Gastroesophageal sphincter (tissue), 3 donors: ENCODE measurements around the gene ACSM2B.
"Not testable (repeated sequence)": the region's sequence is repeated elsewhere in the genome, so short reads cannot be mapped to it uniquely, and the experiment has no call there.

Experiments used
- CTCF ChIP-seq, 4 experiments: fragments of 200-600 bp in 2 of 4; fragments of 450-650 bp in 2 of 4; sonication (generic) in 1 of 4; IDR thresholded peaks; one replicate each; pipeline ENCODE4 v1.5.1; 2017 to 2019; ENCODE audit warnings: antibody characterized with exemption in 4 of 4, mild to moderate bottlenecking in 2 of 4, moderate library complexity in 2 of 4
- EP300 ChIP-seq: sonication (generic); formaldehyde crosslinking; IDR thresholded peaks from one replicate; pipeline ENCODE4 v1.6.1; 2017; ENCODE audit warnings: antibody characterized with exemption, mild to moderate bottlenecking
- POLR2A ChIP-seq, 2 donors: fragments of 450-650 bp; IDR thresholded peaks; one replicate each; pipeline ENCODE4 v1.6.1; 2017; ENCODE audit warnings: antibody characterized with exemption in 2 of 2, mild to moderate bottlenecking in 2 of 2, moderate library complexity in 1 of 2
- POLR2AphosphoS5 ChIP-seq: sonication (generic); formaldehyde crosslinking; IDR thresholded peaks from one replicate; pipeline ENCODE4 v1.6.1; 2017; ENCODE audit warnings: antibody characterized with exemption

GRCh38 chr16:20586112-20586511, 9.9 kb upstream of the ACSM2B start:
- TF ChIP-seq CTCF (IDR thresholded peaks at IDR 0.05); EP300; POLR2A (IDR thresholded peaks at IDR 0.05); POLR2AphosphoS5: not testable (repeated sequence)
